ENCODE results near the gene SFTPD. TPM values are rescaled to one million over a fixed set of nuclear protein-coding genes. Genes with fewer than 3 reads are reported as not detected.
A peak's percentile ranks its signal among the peaks of the same experiment; 100 is the strongest.
"Not testable (repeated sequence)": the region's sequence is repeated elsewhere in the genome, so short reads cannot be mapped to it uniquely, and the experiment has no call there.

Gene SFTPD
- total and polyA plus RNA-seq, 2 of the 13 experiments (the other 11 are each of a cell fraction or from before 2014, with no cell fraction given) = not detected

GRCh38 chr10:79904671-79905321 is 44.1 kb downstream of the SFTPD start (continued):
- TF ChIP-seq ZC3H13 (CRISPR knock-in tag; IDR thresholded peaks at IDR 0.05) = no peak
- TF ChIP-seq, protein P1, sequence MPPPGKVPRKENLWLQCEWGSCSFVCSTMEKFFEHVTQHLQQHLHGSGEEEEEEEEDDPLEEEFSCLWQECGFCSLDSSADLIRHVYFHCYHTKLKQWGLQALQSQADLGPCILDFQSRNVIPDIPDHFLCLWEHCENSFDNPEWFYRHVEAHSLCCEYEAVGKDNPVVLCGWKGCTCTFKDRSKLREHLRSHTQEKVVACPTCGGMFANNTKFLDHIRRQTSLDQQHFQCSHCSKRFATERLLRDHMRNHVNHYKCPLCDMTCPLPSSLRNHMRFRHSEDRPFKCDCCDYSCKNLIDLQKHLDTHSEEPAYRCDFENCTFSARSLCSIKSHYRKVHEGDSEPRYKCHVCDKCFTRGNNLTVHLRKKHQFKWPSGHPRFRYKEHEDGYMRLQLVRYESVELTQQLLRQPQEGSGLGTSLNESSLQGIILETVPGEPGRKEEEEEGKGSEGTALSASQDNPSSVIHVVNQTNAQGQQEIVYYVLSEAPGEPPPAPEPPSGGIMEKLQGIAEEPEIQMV (CRISPR knock-in tag; IDR thresholded peaks at IDR 0.05; ENCODE audit: low read depth) = peak; percentile 97
- peak; percentile 31; the same call in 1 of the 2 replicates for TF ChIP-seq ZFP91 (CRISPR knock-in tag; IDR thresholded peaks at IDR 0.05; ENCODE audit: borderline replicate concordance)

GRCh38 chr10:79901571-79901970 is 47.3 kb downstream of the SFTPD start:
- DNase-seq (ENCODE audit: low spot score); H2AFZ ChIP-seq (ENCODE audit: low read length); H3K36me3 ChIP-seq (replicated peaks in 1 of 2; ENCODE audit: control insufficient read depth in 1 of 2, insufficient read depth in 2 of 2, low read length in 2 of 2); H3K4me2 ChIP-seq (ENCODE audit: low read depth, low read length); in situ Hi-C loops (cut with HindIII; ENCODE audit: extremely low pct_ligation_motif_present, low pct_unique_long_range_greater_than_20kb); H3K79me2 ChIP-seq (ENCODE audit: insufficient read depth, low read length); BruUV-seq (replicated peaks); POLR2A ChIA-PET; H3K9ac ChIP-seq (ENCODE audit: insufficient read depth, low read depth, low read length); H3K9me3 ChIP-seq (ENCODE audit: low read length); intact Hi-C loops (cut with micrococcal nuclease; ENCODE audit: unreplicated experiment); H3K27ac ChIP-seq (ENCODE audit: extremely low read length, insufficient read depth, low read length); H4K20me1 ChIP-seq (ENCODE audit: insufficient read depth, low read length); CTCF ChIA-PET (ENCODE audit: low intra/inter-chr PET ratio, low total read pairs); FAIRE-seq; H3K4me3 ChIP-seq (replicated peaks in 1 of 3; ENCODE audit: insufficient read depth in 1 of 3, low read depth in 2 of 3, low read length in 3 of 3); ATAC-seq: not testable (repeated sequence)
- peaks cover 1 to 23% of the 10 kb centered on the region in 2 experiments; a peak in 2 of 5 replicates for H3K27me3 ChIP-seq (ENCODE audit: control insufficient read depth in 1 of 2, insufficient read depth in 2 of 2, low read length in 2 of 2)
- WGBS (ENCODE audit: low lambda C conversion rate) = 7% methylated on average over 1 of the region's 1 CpG
- peaks cover 11% of the 10 kb centered on the region; the same call in 1 of the 2 replicates for H3K4me1 ChIP-seq (ENCODE audit: insufficient read depth, low read length)
